ENCODE measurements around the gene TMEM185B.
A peak's percentile ranks its signal among the peaks of the same experiment; 100 is the strongest.
"Not testable (repeated sequence)": the region's sequence is repeated elsewhere in the genome, so short reads cannot be mapped to it uniquely, and the experiment has no call there.

TMEM185B gene

GRCh38 chr2:120251078-120251477, 27.9 kb upstream of the TMEM185B start:
- DNase-seq = no peak

GRCh38 chr2:120250640-120251039, 27.4 kb upstream of the TMEM185B start:
- DNase-seq = no peak

GRCh38 chr2:120247851-120248250, 24.7 kb upstream of the TMEM185B start:
- no peak for DNase-seq

- DNase-seq = no peak
Measured at GRCh38 chr2:120246546-120247300, 23.5 kb upstream of the TMEM185B start.

- no peak for DNase-seq
Measured at GRCh38 chr2:120245520-120246332, 22.5 kb upstream of the TMEM185B start.

DNA sequence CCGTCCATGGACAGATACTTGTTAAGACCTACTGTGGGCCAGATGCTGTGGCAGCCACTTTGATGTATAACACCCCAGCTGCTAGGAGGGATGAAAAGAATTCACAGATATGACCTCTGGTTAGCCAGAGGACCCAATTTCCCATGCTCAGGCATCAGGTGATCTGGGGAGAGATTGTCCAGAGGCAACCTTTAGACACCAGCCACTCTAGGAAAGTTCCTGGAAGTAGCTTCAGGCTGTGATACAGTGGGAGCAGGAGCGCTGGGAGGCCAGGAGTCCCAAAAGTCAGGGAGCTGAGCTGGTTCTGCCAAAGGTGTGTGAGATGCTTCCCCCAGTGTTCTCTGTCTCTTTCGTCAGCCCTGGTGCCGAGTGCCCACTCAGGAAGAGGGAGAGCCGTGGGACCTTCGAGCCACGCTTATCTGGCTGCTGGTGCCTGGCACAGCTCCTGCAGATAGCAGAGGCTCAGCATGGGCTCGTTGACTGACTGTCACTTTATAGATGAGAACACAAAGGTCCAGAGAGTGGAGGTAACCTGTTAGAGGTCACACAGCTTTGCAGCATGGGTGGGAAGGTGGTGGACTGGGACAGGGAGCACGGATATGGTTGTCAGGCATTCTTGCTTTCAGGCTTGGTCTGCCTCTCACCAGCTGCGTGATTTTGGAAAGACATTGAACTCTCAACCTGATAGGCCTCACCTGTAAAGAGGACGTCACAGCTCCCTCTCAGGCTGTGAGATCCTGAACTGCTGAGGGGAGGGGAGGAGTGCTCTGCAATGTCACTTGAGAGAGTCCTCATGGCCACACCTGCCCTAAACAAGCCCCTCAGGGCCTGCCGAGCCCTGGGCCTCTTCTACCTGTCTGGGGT, 21.7 kb upstream of the TMEM185B start:
- DNase-seq = no peak

DNA sequence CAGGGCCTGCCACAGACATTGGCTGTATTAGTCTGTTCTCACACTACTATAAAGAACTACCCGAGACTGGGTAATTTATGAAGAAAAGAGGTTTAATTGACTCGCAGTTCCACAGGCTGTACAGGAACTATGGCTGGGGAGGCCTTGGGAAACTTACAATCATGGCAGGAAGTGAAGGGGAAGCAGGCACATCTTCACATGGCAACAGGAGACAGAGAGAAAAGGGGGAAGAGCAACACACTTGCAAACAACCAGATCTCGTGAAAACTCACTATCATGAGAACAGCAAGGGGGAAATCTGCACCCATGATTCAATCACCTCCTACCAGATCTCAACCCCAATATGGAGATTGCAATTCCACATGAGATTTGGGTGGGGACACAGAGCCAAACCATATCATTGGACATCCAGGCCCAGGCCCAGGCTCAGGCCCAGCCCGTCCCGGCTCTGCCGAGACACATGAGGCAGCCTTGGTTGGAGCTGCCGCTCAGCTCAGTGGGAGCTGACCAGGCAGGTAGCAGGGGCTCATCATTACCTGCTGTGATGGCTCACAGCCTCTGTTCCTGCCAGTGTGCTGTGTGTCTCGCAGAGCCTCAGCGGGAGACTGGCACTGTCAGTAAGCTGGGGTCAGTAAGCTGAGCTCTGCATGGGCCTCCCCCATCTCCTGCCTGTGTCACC, 20.8 kb upstream of the TMEM185B start:
- DNase-seq = no peak

- no peak for DNase-seq
Measured at GRCh38 chr2:120243211-120243610, 20.0 kb upstream of the TMEM185B start.

DNA sequence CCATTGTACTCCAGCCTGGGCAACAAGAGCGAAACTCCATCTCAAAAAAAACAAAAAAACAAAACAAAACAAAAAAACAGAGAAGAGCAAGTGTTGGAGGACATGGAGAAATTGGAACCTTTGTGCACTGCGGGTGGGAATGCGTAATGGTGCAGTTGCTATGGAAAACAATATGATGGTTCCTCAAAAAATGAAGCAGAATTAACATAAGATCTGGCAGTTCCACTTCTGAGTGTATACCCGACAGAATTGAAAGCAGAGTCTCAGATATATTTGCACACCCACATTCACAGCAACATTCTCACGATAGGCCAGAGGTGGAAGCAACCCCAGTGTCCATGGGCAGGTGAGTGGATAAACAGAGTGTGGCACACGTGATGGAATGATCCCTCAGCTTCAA, 18.5 kb upstream of the TMEM185B start:
- DNase-seq = no peak

DNA sequence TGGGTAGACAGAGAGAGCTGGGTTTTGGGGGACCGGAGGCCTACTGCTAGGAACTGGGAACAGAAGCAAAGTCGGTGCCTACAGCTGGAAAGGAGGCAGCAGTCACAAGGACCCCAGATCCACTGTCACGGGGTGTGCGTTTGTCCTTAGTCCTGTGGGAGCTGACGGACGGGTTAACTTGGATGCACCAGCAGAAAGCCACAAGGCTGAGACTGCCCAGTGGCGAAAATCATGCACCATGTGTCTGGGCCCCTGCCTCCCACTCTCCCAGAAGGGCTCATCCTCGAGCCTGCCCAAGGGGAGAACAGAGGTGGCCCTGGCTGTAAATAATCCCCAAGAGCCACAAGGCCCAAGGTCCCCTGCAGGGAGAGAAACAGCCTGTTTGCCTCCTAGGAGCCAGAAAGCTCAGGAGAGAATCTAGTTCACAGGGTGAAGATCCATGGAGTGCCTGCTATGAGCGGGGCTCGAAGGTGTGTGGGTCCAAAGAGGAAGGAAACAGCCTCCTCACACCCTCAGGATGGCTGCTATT, 17.8 kb upstream of the TMEM185B start:
- no peak for DNase-seq

GRCh38 chr2:120239488-120240287, 16.5 kb upstream of the TMEM185B start:
- no peak for DNase-seq

GRCh38 chr2:120238728-120239487, 15.7 kb upstream of the TMEM185B start:
- no peak for DNase-seq

GRCh38 chr2:120237491-120237902, 14.3 kb upstream of the TMEM185B start:
- DNase-seq = no peak

GRCh38 chr2:120236791-120237190, 13.6 kb upstream of the TMEM185B start:
- no peak for DNase-seq

- DNase-seq = no peak
Measured at GRCh38 chr2:120236316-120236715, 13.1 kb upstream of the TMEM185B start.

GRCh38 chr2:120235681-120236080, 12.5 kb upstream of the TMEM185B start:
- DNase-seq = no peak

DNA sequence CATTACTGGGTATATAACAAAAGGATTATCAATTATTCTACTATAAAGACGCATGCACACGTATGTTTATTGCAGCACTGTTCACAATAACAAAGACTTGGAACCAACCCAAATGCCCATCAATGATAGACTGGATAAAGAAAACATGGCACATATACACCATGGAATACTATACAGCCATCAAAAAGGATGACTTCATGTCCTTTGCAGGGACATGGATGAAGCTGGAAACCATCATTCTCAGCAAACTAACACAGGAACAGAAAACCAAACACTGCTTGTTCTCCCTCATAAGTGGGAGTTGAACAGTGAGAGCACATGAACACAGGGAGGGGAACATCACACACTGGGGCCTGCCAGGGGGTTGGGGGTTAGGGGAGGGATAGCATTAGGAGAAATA, 12.0 kb upstream of the TMEM185B start:
- not testable (repeated sequence) for DNase-seq

- no peak for DNase-seq
Measured at GRCh38 chr2:120233292-120233691, 10.1 kb upstream of the TMEM185B start.

DNA sequence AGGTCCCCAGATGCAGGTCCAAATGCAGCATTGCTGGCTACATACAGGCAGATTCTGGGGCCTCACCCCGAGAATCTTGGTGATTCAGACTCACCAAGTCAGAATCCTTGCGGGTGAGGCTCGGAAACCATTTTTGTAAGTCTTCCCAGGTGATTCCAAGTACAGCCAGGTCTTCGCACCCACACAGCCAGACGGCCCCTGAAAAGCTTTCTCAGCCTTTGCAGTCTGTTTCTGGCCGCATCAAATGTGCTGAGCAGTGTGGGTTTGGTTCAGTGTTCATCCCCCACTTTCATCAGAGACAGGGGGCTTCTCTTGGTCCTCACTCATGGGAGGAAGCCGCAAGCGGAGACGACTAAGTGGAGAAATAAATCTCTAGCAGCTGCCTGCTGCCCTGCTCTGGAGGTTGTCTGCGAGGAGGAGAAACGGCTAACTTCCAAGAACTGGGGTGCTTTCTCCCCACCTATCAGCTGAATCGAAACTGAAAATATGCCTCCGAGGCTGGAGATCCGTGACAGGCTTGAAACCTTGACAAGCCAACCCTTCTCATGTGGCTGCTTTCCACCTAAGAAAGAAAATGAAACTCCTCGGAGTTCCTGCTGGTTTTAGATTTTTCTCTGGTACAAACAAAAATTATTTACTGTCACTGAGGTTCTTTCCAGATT, 8.9 kb upstream of the TMEM185B start:
- DNase-seq = peak; percentile 47

- no peak for DNase-seq
Measured at GRCh38 chr2:120231564-120231973, 8.4 kb upstream of the TMEM185B start.
